ENCODE measurements around the gene PIK3C2B. TPM values are rescaled to one million over a fixed set of nuclear protein-coding genes. Genes with fewer than 3 reads are reported as not detected.

Gene PIK3C2B, protein sequence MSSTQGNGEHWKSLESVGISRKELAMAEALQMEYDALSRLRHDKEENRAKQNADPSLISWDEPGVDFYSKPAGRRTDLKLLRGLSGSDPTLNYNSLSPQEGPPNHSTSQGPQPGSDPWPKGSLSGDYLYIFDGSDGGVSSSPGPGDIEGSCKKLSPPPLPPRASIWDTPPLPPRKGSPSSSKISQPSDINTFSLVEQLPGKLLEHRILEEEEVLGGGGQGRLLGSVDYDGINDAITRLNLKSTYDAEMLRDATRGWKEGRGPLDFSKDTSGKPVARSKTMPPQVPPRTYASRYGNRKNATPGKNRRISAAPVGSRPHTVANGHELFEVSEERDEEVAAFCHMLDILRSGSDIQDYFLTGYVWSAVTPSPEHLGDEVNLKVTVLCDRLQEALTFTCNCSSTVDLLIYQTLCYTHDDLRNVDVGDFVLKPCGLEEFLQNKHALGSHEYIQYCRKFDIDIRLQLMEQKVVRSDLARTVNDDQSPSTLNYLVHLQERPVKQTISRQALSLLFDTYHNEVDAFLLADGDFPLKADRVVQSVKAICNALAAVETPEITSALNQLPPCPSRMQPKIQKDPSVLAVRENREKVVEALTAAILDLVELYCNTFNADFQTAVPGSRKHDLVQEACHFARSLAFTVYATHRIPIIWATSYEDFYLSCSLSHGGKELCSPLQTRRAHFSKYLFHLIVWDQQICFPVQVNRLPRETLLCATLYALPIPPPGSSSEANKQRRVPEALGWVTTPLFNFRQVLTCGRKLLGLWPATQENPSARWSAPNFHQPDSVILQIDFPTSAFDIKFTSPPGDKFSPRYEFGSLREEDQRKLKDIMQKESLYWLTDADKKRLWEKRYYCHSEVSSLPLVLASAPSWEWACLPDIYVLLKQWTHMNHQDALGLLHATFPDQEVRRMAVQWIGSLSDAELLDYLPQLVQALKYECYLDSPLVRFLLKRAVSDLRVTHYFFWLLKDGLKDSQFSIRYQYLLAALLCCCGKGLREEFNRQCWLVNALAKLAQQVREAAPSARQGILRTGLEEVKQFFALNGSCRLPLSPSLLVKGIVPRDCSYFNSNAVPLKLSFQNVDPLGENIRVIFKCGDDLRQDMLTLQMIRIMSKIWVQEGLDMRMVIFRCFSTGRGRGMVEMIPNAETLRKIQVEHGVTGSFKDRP (N-terminal part only)
- total RNA-seq: 17.5 and 38.5 TPM in 2 replicates

DNA sequence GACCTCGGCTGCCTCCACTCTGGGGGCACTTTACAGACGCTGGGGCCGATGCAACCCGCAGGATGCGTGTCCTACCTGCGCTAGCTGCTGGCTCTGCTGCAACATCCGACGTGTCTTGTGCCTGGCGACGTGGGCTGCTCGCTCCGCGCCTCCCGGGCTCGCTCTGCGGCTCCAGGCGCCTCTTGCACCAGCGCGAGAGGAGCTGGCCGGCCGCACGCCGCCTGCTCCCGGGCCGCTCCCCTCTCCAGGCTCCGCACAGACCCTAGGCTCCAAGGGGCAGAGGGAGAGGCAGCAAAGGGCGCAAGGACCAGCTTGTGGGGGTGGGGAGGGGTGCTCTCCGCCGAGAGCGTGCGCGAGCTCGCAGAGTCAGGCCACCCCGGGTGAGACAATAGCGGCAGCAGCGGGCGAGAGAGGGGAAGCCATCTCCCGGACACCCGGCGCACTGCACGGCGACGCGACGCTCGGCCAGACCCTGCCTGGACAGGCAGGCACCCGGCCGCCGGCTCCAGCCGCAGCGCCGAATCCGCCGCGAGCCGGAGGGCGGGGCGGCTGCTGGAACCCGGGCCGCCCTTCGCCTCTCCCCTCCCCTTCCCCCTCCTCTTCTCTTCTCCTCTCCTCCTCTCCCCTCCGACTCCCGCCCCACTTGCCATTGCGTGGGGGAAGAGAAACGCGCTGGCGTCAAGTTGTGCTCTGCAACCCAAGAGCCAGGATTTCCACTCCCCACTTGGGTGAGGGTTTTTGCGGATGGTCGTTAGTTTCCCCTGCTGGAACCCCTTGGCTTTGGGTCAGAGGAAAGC is at the start of gene PIK3C2B:
Gene PIK3C2B, minus strand, starts transcription at position 525 of the 797 bp plus-strand sequence. CDS start 25,003 bp downstream, outside the sequence.

DNA sequence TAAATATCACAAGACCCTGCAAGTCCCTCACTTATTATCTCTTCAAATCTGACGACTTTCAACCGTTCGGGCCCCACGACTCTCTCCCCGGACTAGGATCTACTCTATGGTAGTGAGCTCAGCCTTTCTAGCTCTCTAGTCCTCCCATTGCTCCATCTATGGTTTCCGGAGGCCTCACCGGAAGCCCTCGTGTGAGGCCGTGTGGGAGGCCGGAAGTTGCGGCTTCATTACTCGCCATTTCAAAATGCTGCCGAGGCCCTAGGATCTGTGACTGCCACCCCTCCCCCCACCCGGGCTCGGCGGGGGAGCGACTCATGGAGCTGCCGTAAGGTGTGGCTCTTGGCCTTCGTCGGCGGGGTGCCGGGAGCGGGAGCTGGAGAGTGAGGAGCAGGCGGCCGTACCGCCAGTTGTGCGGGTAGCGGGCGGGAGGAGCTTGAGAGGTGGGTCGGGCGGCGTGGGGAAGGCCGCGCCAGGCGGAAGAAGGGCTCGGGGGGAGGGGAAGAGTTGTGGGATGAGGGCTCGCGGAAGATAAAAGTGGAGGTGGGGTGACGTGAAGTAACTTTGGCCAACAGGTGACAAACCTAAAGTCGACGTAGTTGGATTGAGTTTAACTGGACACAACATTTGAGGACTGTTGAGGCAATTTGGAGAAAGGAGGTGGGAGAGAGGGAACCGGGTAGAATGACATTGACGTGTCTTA is 21.7 kb upstream of the PIK3C2B start, which contains the start of gene MDM4:
Gene MDM4, plus strand, starts transcription at position 227 of the 700 bp plus-strand sequence. CDS start 9,113 bp downstream, outside the sequence.

Other genes with a start within 250 kb of the PIK3C2B start
- gene PLEKHA6, start 134.9 kb downstream of the PIK3C2B start, total RNA-seq: 1.9 and 2.4 TPM in 2 replicates
- 37.2 and 37.7 TPM in 2 replicates for gene PPP1R15B, start 83.0 kb downstream of the PIK3C2B start, total RNA-seq
- 12.7 and 29.6 TPM in 2 replicates for gene MDM4, start 21.6 kb upstream of the PIK3C2B start, total RNA-seq
- not detected in 2 replicates for gene LRRN2, start 190.9 kb upstream of the PIK3C2B start, total RNA-seq

Data from epithelial cell of umbilical artery (primary cell).